Ascending aorta (tissue), 2 donors: ENCODE data around the gene TMEM44. TPM values are rescaled to one million over a fixed set of nuclear protein-coding genes. Genes with fewer than 3 reads are reported as not detected.
A peak's percentile ranks its signal among the peaks of the same experiment; 100 is the strongest.

Experiments
- DNase-seq, 2 donors: peaks; one replicate each; pipeline ENCODE4 v3.0.0-alpha.2; 2019; ENCODE audit warnings: low spot score in 2 of 2
- H3K27ac ChIP-seq, 2 donors: fragments of 200-600 bp; sonication (generic); one replicate each; pipeline ENCODE4 v1.5.1; 2016 to 2017; ENCODE audit warnings: mild to moderate bottlenecking in 1 of 2
- H3K27me3 ChIP-seq: fragments of 200-600 bp; sonication (generic); one replicate; pipeline ENCODE4 v1.5.1; 2017
- H3K36me3 ChIP-seq, 2 donors: fragments of 200-600 bp; sonication (generic); one replicate each; pipeline ENCODE4 v1.5.1; 2016
- H3K4me1 ChIP-seq, 2 donors: fragments of 200-600 bp; sonication (generic); one replicate each; pipeline ENCODE4 v1.5.1; 2016 to 2017; ENCODE audit warnings: mild to moderate bottlenecking in 1 of 2
- H3K4me3 ChIP-seq, 2 donors: fragments of 200-600 bp; sonication (generic); one replicate each; pipeline ENCODE4 v1.5.1; 2016 to 2017; ENCODE audit warnings: mild to moderate bottlenecking in 1 of 2
- H3K9me3 ChIP-seq, 2 donors: fragments of 200-600 bp; sonication (generic); one replicate each; pipeline ENCODE4 v1.5.1; 2016
- CTCF ChIP-seq, 3 experiments: fragments of 200-600 bp in 2 of 3; fragments of 450-650 bp in 1 of 3; sonication (generic) in 2 of 3; IDR thresholded peaks; one replicate each; pipeline ENCODE4 v1.5.1; 2016 to 2019; ENCODE audit warnings: antibody characterized with exemption in 3 of 3, mild to moderate bottlenecking in 1 of 3, moderate library complexity in 1 of 3
- intact Hi-C: fragments of 100-400 bp; cut with DNase I; formaldehyde crosslinking; loops from one replicate; pipeline ENCODE4 v1.15.1; 2023
- total RNA-seq: library from RNA; depleted of rRNA; stranded (reverse); fragments of >200 nt; gene quantifications from one replicate; pipeline ENCODE4 v1.1.0, GENCODE V29; 2016

Gene TMEM44
- total RNA-seq, 1 donor from 2014 or later: 2.6 TPM

- H3K9me3 ChIP-seq: no peaks in the 10 kb centered on the region
- TF ChIP-seq CTCF (IDR thresholded peaks at IDR 0.05): no peak
- intact Hi-C loops: no loop called here
These were observed 29.1 kb downstream of the TMEM44 start for GRCh38 chr3:194604126-194604525.

GRCh38 chr3:194602669-194603171 is 30.5 kb downstream of the TMEM44 start:
- no peak for TF ChIP-seq CTCF (IDR thresholded peaks at IDR 0.05)
- Histone ChIP-seq H3K4me3 (no peak overlapping the region), H3K4me1 (no peaks in the 10 kb centered on the region), H3K36me3 (peaks cover 0 to 5% of the 10 kb centered on the region in 2 donors), H3K9me3 (no peaks in the 10 kb centered on the region), H3K27ac (no peak overlapping the region), H3K27me3 (no peaks in the 10 kb centered on the region)
- intact Hi-C loops: no loop called here
- no peak for DNase-seq

More at GRCh38 chr3:194604126-194604525, 29.1 kb downstream of the TMEM44 start:
- Histone ChIP-seq H3K4me1 (no peaks in the 10 kb centered on the region), H3K4me3 (no peak overlapping the region), H3K36me3 (peaks cover 0 to 5% of the 10 kb centered on the region in 2 donors), H3K27me3 (no peaks in the 10 kb centered on the region), H3K27ac (no peak overlapping the region)
- no peak for DNase-seq

- TF ChIP-seq CTCF (IDR thresholded peaks at IDR 0.05): no peak
- no peaks in the 10 kb centered on the region for H3K9me3 ChIP-seq
- intact Hi-C loops: loop anchor here (10.0 kb wide), 1 partner anchor 264 kb away; no protein-coding TSS in a partner anchor
These were observed 34.3 kb downstream of the TMEM44 start for GRCh38 chr3:194598771-194599557.

GRCh38 chr3:194596906-194597305 is 36.3 kb downstream of the TMEM44 start:
- H3K27ac ChIP-seq: no peak overlapping the region
- H3K27me3 ChIP-seq: no peaks in the 10 kb centered on the region
- intact Hi-C loops: loop anchor here (10.0 kb wide), 1 partner anchor 262 kb away; no protein-coding TSS in a partner anchor
- peaks cover 0 to 8% of the 10 kb centered on the region in 2 donors for H3K4me1 ChIP-seq
- H3K36me3 ChIP-seq: no peaks in the 10 kb centered on the region
- DNase-seq: no peak
- TF ChIP-seq CTCF (IDR thresholded peaks at IDR 0.05): no peak
- H3K9me3 ChIP-seq: no peaks in the 10 kb centered on the region
- H3K4me3 ChIP-seq: no peak overlapping the region

More at GRCh38 chr3:194598771-194599557, 34.3 kb downstream of the TMEM44 start:
- H3K27ac ChIP-seq: no peak overlapping the region
- DNase-seq: no peak
- no peak overlapping the region for H3K4me3 ChIP-seq
- H3K36me3 ChIP-seq: no peaks in the 10 kb centered on the region
- H3K4me1 ChIP-seq: no peaks in the 10 kb centered on the region
- no peaks in the 10 kb centered on the region for H3K27me3 ChIP-seq

GRCh38 chr3:194592798-194593752 is 40.1 kb downstream of the TMEM44 start:
- DNase-seq: peak in 1 of 2 donors; percentile 83
- peaks cover 2 to 12% of the 10 kb centered on the region in 2 donors for H3K4me1 ChIP-seq
- TF ChIP-seq CTCF (IDR thresholded peaks at IDR 0.05): no peak
- intact Hi-C loops: loop anchor here (10.0 kb wide), 1 partner anchor 258 kb away; no protein-coding TSS in a partner anchor
- peak overlapping the region; percentile 72 to 83 for H3K27ac ChIP-seq
- H3K27me3 ChIP-seq: no peaks in the 10 kb centered on the region
- H3K4me3 ChIP-seq: no peak overlapping the region
- H3K9me3 ChIP-seq: no peaks in the 10 kb centered on the region
- H3K36me3 ChIP-seq: no peaks in the 10 kb centered on the region
